Liver (tissue), 9 donors: ENCODE results near the gene PRCC. TPM values are rescaled to one million over a fixed set of nuclear protein-coding genes. Genes with fewer than 3 reads are reported as not detected.

Experiments used
- DNase-seq: peaks from one replicate; pipeline ENCODE4 v3.0.0-alpha.2; 2017; ENCODE audit warnings: low spot score
- H3K27ac ChIP-seq, 2 donors: one replicate each; pipeline ENCODE4 v1.7.0; 2013; ENCODE audit warnings: inconsistent platforms in 2 of 2, low read length in 2 of 2, control low read depth in 1 of 2, low read depth in 1 of 2, mild to moderate bottlenecking in 1 of 2
- H3K27me3 ChIP-seq, 4 donors: one replicate each; pipeline versions ENCODE4 v1.6.1 to v1.7.0; 2013; ENCODE audit warnings: low read length in 3 of 4, inconsistent platforms in 1 of 4, mild to moderate bottlenecking in 1 of 4, moderate library complexity in 1 of 4; ENCODE audit not compliant: control insufficient read depth in 4 of 4, insufficient read depth in 4 of 4
- H3K36me3 ChIP-seq, 4 donors: one replicate each; pipeline versions ENCODE4 v1.6.1 to v1.7.0; 2013; ENCODE audit warnings: low read length in 3 of 4, mild to moderate bottlenecking in 3 of 4, low read depth in 1 of 4, moderate library complexity in 1 of 4; ENCODE audit not compliant: control insufficient read depth in 4 of 4, insufficient read depth in 3 of 4
- H3K4me1 ChIP-seq, 4 donors: one replicate each; pipeline versions ENCODE4 v1.6.1 to v1.7.0; 2013; ENCODE audit warnings: low read length in 3 of 4, mild to moderate bottlenecking in 3 of 4, moderate library complexity in 1 of 4; ENCODE audit not compliant: control insufficient read depth in 4 of 4, insufficient read depth in 4 of 4
- H3K4me3 ChIP-seq, 3 donors: one replicate each; pipeline versions ENCODE4 v1.6.1 to v1.7.0; 2013; ENCODE audit warnings: low read length in 3 of 3, control low read depth in 1 of 3, low read depth in 1 of 3, mild to moderate bottlenecking in 1 of 3
- H3K9ac ChIP-seq, 2 donors: one replicate each; pipeline ENCODE4 v1.7.0; 2013; ENCODE audit warnings: low read length in 2 of 2, mild to moderate bottlenecking in 2 of 2, moderate library complexity in 2 of 2, control low read depth in 1 of 2, low read depth in 1 of 2
- H3K9me3 ChIP-seq, 4 donors: one replicate each; pipeline versions ENCODE4 v1.6.1 to v1.7.0; 2013; ENCODE audit warnings: low read length in 3 of 4; ENCODE audit not compliant: control insufficient read depth in 4 of 4
- ATF3 ChIP-seq: IDR thresholded peaks from 2 replicates; pipeline ENCODE4 v1.6.1; 2016; ENCODE audit warnings: antibody characterized with exemption
- EGR1 ChIP-seq, 2 donors: IDR thresholded peaks; 2 replicates each; pipeline ENCODE4 v1.6.1; 2016 to 2018; ENCODE audit warnings: antibody characterized with exemption in 2 of 2, low read depth in 2 of 2
- FOXA1 ChIP-seq: IDR thresholded peaks from 2 replicates; pipeline ENCODE4 v1.6.1; 2016; ENCODE audit warnings: antibody characterized with exemption
- FOXA2 ChIP-seq: IDR thresholded peaks from 2 replicates; pipeline ENCODE4 v1.6.1; 2016; ENCODE audit warnings: antibody characterized with exemption
- GABPA ChIP-seq, 2 donors: IDR thresholded peaks in 1 of 2; conservative IDR thresholded peaks in 1 of 2; 2 replicates each; pipeline ENCODE4 v1.6.1; 2016; ENCODE audit warnings: antibody characterized with exemption in 2 of 2, mild to moderate bottlenecking in 1 of 2, moderate library complexity in 1 of 2
- HNF4A ChIP-seq, 2 donors: conservative IDR thresholded peaks; 2 replicates each; pipeline ENCODE4 v1.6.1; 2016; ENCODE audit warnings: antibody characterized with exemption in 2 of 2, mild to moderate bottlenecking in 2 of 2
- HNF4G ChIP-seq: IDR thresholded peaks from 2 replicates; pipeline ENCODE4 v1.6.1; 2016; ENCODE audit warnings: antibody characterized with exemption
- JUND ChIP-seq, 2 donors: IDR thresholded peaks; 2 replicates each; pipeline ENCODE4 v1.6.1; 2016; ENCODE audit warnings: antibody characterized with exemption in 2 of 2
- NR2F2 ChIP-seq: IDR thresholded peaks from 2 replicates; pipeline ENCODE4 v1.6.1; 2016; ENCODE audit warnings: antibody characterized with exemption
- RAD21 ChIP-seq, 2 donors: IDR thresholded peaks; 2 replicates each; pipeline ENCODE4 v1.6.1; 2016; ENCODE audit warnings: antibody characterized with exemption in 2 of 2, mild to moderate bottlenecking in 2 of 2
- RXRA ChIP-seq, 2 donors: IDR thresholded peaks; 2 replicates each; pipeline ENCODE4 v1.6.1; 2017 to 2018; ENCODE audit warnings: antibody characterized with exemption in 2 of 2, mild to moderate bottlenecking in 1 of 2
- SP1 ChIP-seq: IDR thresholded peaks from 2 replicates; pipeline ENCODE4 v1.6.1; 2018; ENCODE audit warnings: antibody characterized with exemption, mild to moderate bottlenecking
- TAF1 ChIP-seq: conservative IDR thresholded peaks from 2 replicates; pipeline ENCODE4 v1.6.1; 2016; ENCODE audit warnings: antibody characterized with exemption, mild to moderate bottlenecking
- YY1 ChIP-seq: IDR thresholded peaks from 2 replicates; pipeline ENCODE4 v1.6.1; 2016; ENCODE audit warnings: antibody characterized with exemption, mild to moderate bottlenecking
- WGBS: extraction: QIAGEN DNeasy Blood & Tissue Kit; methylation state at CpG from one replicate; pipeline ENCODE4 v1.1.7; 2013; 5-methylcytosine and 5-hydroxymethylcytosine counted together
- polyA plus RNA-seq, 2 donors: library from polyadenylated mRNA; stranded (reverse) in 1 of 2; unstranded in 1 of 2; fragments of 200-250 nt in 1 of 2; fragments of >200 nt in 1 of 2; fragmentation: Nextera tagmentation in 1 of 2; extraction: Ambion mirVana in 1 of 2; gene quantifications; one replicate each; pipeline versions ENCODE4 v1.2.1 to v1.2.3, GENCODE V29; 2013 to 2015
- total RNA-seq, 2 donors: library from RNA; depleted of rRNA; stranded (reverse); fragments of >200 nt; gene quantifications; one replicate each; pipeline ENCODE4 v1.2.3, GENCODE V29; 2014
- TF ChIP-seq, protein P1 (sequence below): IDR thresholded peaks from 2 replicates; pipeline ENCODE4 v1.6.1; 2016; ENCODE audit warnings: antibody characterized with exemption
- TF ChIP-seq, protein P2 (sequence below): fragments of 150-350 bp; IDR thresholded peaks from 2 replicates; pipeline ENCODE4 v1.5.1; 2017; ENCODE audit warnings: improper control_type of control experiment, low read depth, low read length; ENCODE audit not compliant: missing input control
- TF ChIP-seq, protein P3 (sequence below): IDR thresholded peaks from 2 replicates; pipeline ENCODE4 v1.6.1; 2016; ENCODE audit warnings: antibody characterized with exemption, mild to moderate bottlenecking
- donor health status: healthy.
- donor health status: healthy.
- donor health status: healthy.
- donor health status: healthy.
- donor health status: healthy.

The PRCC gene
- total and polyA plus RNA-seq, 4 donors = 8.8 to 19.3 (median 14.3) TPM

- DNase-seq = no peak
- no peak for TF ChIP-seq TAF1
- TF ChIP-seq JUND (IDR thresholded peaks at IDR 0.05) = no peak
- TF ChIP-seq FOXA1 = no peak
- no peak for TF ChIP-seq HNF4G
- no peak for TF ChIP-seq FOXA2
- TF ChIP-seq, protein P1, sequence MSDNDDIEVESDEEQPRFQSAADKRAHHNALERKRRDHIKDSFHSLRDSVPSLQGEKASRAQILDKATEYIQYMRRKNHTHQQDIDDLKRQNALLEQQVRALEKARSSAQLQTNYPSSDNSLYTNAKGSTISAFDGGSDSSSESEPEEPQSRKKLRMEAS = no peak
- no peak for TF ChIP-seq HNF4A (conservative IDR thresholded peaks at IDR 0.05)
- TF ChIP-seq YY1 = no peak
- TF ChIP-seq EGR1 (IDR thresholded peaks at IDR 0.05; ENCODE audit: low read depth in 2 of 2) = no peak
- TF ChIP-seq, protein P2, sequence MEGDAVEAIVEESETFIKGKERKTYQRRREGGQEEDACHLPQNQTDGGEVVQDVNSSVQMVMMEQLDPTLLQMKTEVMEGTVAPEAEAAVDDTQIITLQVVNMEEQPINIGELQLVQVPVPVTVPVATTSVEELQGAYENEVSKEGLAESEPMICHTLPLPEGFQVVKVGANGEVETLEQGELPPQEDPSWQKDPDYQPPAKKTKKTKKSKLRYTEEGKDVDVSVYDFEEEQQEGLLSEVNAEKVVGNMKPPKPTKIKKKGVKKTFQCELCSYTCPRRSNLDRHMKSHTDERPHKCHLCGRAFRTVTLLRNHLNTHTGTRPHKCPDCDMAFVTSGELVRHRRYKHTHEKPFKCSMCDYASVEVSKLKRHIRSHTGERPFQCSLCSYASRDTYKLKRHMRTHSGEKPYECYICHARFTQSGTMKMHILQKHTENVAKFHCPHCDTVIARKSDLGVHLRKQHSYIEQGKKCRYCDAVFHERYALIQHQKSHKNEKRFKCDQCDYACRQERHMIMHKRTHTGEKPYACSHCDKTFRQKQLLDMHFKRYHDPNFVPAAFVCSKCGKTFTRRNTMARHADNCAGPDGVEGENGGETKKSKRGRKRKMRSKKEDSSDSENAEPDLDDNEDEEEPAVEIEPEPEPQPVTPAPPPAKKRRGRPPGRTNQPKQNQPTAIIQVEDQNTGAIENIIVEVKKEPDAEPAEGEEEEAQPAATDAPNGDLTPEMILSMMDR = no peak
- no peak for TF ChIP-seq RXRA (IDR thresholded peaks at IDR 0.05)
- TF ChIP-seq GABPA (IDR thresholded peaks at IDR 0.05 in 1 of 2, conservative IDR thresholded peaks at IDR 0.05 in 1 of 2) = no peak
- TF ChIP-seq ATF3 = no peak
- no peak overlapping the region for H3K4me3 ChIP-seq
- no peak overlapping the region for H3K27ac ChIP-seq
- peaks cover 5 to 21% (median 21%) of the 10 kb centered on the region in 4 donors for H3K36me3 ChIP-seq
- H3K9ac ChIP-seq = no peak overlapping the region
- H3K27me3 ChIP-seq = no peaks in the 10 kb centered on the region
- H3K9me3 ChIP-seq = no peaks in the 10 kb centered on the region
- WGBS = 74% methylated on average over 3 of the region's 3 CpGs
- H3K4me1 ChIP-seq = peaks cover 0 to 5% (median 0%) of the 10 kb centered on the region in 4 donors
These were observed 36.7 kb downstream of the PRCC start for GRCh38 chr1:156804026-156804425.

DNA sequence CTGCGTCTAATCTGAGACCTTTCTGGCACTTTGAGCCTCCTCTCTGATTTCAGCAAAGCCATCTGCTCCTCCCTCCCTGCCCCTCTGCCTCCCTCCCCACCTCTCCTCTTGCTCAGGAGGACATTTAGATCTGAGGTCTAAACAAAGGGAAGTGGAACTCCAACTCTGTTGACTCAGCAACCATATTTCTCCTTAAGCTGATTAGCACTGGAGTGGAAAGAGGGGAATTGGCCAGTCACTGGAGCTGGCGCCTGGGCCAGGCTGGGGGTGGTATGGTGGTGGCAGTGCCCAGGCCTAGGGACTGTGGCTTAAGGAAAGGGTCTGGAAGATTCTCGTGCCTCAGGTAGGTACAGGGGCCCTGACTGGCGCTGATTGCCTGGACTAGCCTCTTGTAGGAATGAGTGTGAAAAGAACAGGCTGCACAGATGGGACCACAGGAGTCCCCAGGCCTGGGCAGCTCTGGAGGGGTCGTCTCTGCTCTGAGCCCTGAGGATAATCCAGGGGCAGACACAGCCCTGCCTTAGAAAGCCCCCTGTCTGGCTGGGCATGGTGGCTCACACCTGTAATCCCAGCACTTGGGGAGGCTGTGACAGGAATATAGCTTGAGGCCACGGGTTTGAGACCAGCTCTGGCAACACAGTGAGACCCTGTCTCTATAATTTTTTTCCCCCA lies 37.4 kb downstream of the PRCC start:
- TF ChIP-seq HNF4A (conservative IDR thresholded peaks at IDR 0.05) = no peak
- TF ChIP-seq YY1 = no peak
- TF ChIP-seq SP1 = no peak
- no peak for TF ChIP-seq GABPA (IDR thresholded peaks at IDR 0.05 in 1 of 2, conservative IDR thresholded peaks at IDR 0.05 in 1 of 2)
- no peak for TF ChIP-seq RXRA (IDR thresholded peaks at IDR 0.05)
- no peak for TF ChIP-seq ATF3
- no peak for TF ChIP-seq RAD21 (IDR thresholded peaks at IDR 0.05)
- TF ChIP-seq HNF4G = no peak
- TF ChIP-seq, protein P3, sequence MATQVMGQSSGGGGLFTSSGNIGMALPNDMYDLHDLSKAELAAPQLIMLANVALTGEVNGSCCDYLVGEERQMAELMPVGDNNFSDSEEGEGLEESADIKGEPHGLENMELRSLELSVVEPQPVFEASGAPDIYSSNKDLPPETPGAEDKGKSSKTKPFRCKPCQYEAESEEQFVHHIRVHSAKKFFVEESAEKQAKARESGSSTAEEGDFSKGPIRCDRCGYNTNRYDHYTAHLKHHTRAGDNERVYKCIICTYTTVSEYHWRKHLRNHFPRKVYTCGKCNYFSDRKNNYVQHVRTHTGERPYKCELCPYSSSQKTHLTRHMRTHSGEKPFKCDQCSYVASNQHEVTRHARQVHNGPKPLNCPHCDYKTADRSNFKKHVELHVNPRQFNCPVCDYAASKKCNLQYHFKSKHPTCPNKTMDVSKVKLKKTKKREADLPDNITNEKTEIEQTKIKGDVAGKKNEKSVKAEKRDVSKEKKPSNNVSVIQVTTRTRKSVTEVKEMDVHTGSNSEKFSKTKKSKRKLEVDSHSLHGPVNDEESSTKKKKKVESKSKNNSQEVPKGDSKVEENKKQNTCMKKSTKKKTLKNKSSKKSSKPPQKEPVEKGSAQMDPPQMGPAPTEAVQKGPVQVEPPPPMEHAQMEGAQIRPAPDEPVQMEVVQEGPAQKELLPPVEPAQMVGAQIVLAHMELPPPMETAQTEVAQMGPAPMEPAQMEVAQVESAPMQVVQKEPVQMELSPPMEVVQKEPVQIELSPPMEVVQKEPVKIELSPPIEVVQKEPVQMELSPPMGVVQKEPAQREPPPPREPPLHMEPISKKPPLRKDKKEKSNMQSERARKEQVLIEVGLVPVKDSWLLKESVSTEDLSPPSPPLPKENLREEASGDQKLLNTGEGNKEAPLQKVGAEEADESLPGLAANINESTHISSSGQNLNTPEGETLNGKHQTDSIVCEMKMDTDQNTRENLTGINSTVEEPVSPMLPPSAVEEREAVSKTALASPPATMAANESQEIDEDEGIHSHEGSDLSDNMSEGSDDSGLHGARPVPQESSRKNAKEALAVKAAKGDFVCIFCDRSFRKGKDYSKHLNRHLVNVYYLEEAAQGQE = no peak
- TF ChIP-seq, protein P1 = no peak
- TF ChIP-seq TAF1 = no peak
- TF ChIP-seq FOXA1 = no peak
- TF ChIP-seq FOXA2 = no peak
- TF ChIP-seq, protein P2 = no peak
- TF ChIP-seq EGR1 (IDR thresholded peaks at IDR 0.05; ENCODE audit: low read depth in 2 of 2) = no peak
- no peak for TF ChIP-seq NR2F2
- no peak overlapping the region for H3K4me3 ChIP-seq
- no peak for DNase-seq
- 67% methylated on average over 6 of the region's 6 CpGs for WGBS
- peaks cover 5 to 18% (median 16%) of the 10 kb centered on the region in 4 donors for H3K36me3 ChIP-seq
- no peak overlapping the region for H3K27ac ChIP-seq
- H3K4me1 ChIP-seq = peaks cover 0 to 5% (median 0%) of the 10 kb centered on the region in 4 donors
- H3K9ac ChIP-seq = no peak overlapping the region
- H3K9me3 ChIP-seq = no peaks in the 10 kb centered on the region
- H3K27me3 ChIP-seq = no peaks in the 10 kb centered on the region
